HG02610 (cell line): ENCODE results near the gene ROR1.
"Not testable (repeated sequence)": the region's sequence is repeated elsewhere in the genome, so short reads cannot be mapped to it uniquely, and the experiment has no call there.

ENCODE experiments used
- ATAC-seq: cut with Tn5 transposase; IDR thresholded peaks from one replicate; pipeline ENCODE4 v1.9.1; 2021; ENCODE audit warnings: mild to moderate bottlenecking, moderate library complexity; ENCODE audit not compliant: unreplicated experiment

The ROR1 gene

DNA sequence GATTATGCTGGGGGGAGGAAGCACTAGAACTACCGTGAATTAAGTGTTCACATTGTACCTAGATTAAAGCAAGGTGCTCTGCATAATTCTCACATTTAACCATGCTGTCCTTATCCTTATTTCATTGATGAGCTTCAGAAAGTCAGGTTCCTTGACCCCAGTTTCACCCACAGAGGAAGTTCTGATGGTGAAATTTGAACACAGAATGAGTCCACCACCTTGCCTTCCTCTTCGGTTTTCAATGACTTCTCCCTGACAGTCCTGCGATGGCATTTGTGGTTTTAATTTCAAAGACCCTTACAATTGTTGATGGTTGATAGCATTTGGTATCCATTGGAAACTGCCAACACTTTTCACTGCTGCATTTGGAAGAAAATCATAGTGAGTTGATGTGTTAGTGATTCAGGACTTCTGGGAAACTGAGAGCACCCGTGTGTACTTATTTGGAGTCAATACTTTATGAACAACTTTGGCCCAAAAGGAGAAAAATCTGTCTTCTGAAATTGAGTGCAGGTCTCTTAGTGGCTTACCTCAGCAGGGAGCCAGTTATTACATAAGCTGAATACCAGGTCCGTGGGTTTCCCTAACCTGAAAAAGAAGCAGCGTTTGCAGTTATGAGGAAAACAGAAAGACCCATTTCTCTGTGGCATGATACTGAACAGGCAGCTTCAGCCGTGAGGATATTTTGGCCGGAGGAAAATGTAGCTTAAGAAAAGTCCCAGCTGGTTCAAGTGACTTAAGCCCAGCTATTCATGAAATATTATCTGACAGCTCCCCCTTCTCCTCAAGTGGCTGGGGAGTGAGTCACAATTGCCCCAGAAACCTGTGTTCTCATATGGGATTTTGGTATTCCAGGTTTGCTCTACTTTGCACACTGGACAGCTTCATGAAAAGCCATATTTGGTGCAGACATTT, 47.5 kb downstream of the ROR1 start:
- no peak for ATAC-seq

- no peak for ATAC-seq
Observed at GRCh38 chr1:63822540-63822939, 48.7 kb downstream of the ROR1 start.

DNA sequence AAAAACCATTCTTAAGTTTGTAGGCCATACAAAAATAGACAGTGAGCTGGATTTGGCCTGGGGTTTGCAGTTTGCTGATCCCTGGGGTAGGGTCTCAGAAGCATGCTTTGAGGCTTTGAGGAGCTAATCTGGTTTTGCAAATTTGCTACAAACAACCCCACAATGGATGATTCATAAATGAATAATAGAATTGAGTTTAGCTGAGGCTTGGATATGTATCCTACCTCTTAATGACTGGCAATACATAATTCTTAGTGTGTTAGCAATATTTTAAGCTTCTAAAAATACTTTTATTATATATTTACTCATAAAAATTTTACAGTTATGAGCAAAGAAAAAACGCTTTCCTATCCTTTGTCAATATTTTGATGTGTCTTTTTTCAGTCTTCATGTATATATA, 50.6 kb downstream of the ROR1 start:
- no peak for ATAC-seq

- ATAC-seq = no peak
Observed at GRCh38 chr1:63825111-63825510, 51.3 kb downstream of the ROR1 start.

DNA sequence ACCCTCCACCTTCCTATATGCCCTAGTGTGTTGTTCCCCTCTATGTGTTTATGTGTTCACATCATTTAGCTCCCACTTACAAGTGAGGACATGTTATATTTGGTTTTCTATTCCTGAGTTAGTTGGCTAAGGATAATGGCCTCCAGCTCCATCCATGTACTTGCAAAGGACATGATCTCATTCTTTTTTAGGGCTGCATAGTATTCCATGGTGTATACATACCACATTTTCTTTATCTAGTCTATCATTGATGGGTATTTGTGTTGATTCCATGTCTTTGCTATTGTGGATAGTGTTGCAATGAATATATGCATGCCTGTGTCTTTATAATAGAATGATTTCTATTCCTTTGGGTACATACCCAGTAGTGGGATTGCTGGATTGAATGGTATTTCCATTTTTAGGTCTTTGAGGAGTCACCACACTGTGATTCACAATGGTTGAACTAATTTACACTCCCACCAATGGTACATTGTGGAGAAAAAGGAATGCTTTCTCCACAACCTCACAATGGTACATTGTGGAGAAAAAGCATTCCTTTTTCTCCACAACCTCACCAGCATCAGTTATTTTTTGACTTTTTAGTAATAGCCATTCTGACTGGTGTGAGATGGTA, 52.5 kb downstream of the ROR1 start:
- not testable (repeated sequence) for ATAC-seq

GRCh38 chr1:63827411-63828321, 53.8 kb downstream of the ROR1 start:
- no peak for ATAC-seq

DNA sequence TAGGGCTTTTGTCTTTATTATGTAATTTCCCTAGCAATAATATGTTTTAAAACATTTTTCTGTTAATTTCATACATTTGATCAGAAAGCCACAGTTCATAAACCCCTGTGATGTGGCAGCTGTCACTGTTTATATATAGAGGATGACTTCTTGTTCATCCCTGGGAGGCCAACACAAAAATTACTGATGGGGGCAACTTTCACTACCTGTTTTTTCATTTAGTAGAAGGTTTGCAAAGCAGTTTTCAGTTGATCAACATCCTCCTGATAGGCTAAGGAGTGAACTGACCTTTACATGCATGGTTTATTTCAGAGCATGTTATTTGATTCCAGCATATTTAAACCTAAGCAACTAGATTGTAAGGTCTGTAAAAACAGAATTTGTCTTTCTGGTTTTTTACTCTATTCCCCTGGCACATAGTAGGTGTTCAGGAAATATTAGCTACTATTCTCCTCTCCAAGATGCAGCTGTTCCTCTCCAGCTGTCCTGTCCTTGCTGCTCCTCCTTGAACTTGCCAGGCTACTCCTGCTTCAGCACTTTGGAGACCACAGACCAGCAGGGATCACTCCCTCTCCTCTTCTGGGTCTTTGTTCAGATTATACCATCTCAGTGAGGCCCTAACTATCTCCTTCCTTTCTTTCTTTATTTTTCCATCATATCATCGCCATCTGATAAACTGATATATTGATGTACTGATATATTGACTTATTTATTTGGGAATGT, 54.7 kb downstream of the ROR1 start:
- ATAC-seq = no peak

- ATAC-seq = no peak
Observed at GRCh38 chr1:63829349-63830327, 55.8 kb downstream of the ROR1 start.

GRCh38 chr1:63831409-63831808, 57.6 kb downstream of the ROR1 start:
- ATAC-seq = no peak

GRCh38 chr1:63833363-63834119, 59.7 kb downstream of the ROR1 start:
- no peak for ATAC-seq

DNA sequence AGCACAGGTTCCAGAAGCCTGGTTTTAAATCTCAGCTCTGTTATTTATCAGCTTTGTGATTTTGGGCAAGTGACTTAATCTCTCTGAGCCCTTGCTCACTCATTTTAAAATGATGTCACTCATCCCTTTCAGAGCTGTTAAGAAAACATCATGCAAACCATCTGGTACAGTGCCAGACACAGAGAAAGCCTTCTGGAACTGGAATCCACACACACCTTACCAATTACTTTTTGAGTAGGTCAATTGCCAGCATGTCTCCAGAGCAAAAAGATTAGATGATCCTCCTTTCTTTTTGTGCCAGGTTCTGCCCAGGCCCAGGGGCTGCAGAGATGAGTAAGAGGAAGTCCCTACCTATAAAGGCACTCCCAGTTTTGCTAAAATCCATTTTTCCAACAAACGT, 61.3 kb downstream of the ROR1 start:
- no peak for ATAC-seq

GRCh38 chr1:63836374-63836773, 62.6 kb downstream of the ROR1 start:
- no peak for ATAC-seq

GRCh38 chr1:63836830-63837229, 63.0 kb downstream of the ROR1 start:
- ATAC-seq = no peak

GRCh38 chr1:63843010-63843409, 69.2 kb downstream of the ROR1 start:
- no peak for ATAC-seq

- no peak for ATAC-seq
Observed at GRCh38 chr1:63843884-63844283, 70.1 kb downstream of the ROR1 start.

DNA sequence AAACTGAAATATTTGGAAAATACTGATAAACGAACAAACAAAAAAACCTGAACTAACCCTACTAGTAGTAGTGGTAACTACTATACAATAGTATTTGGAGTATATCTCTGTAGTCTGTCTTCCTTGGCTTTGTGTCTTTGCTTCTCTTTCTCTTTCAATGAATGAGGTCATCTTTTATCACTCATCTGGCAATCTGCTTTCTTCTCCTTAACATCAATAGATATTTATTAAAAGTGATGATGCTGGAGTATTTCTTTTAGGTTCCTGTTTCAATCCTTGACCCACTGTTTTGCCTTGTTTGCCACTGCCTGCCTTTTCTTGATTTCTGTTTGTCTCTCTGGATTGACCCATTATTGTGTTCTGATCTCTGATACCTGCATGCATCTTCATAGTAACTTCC, 71.5 kb downstream of the ROR1 start:
- ATAC-seq = no peak

GRCh38 chr1:63847308-63847910, 73.6 kb downstream of the ROR1 start:
- no peak for ATAC-seq

DNA sequence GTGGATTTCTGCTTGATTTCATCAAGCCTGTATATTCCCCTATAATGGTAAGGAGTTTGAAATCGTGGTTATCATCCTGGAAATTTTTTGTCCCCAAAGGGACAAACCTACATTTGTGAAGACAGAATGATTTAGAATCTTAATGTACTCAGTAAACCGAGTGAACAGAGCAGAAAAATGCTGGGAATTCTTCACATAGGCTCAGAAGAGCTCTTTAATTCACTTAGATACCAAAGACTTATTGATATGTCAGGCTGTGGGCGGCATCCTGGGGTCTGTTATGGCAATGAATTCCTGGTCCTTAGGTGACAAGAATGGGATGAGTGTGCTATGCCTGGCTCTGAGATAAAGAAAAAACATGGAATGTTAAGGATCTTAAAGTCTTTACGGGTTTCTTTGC, 74.9 kb downstream of the ROR1 start:
- no peak for ATAC-seq
